Osteoblast (primary cell): ENCODE data around the gene GFOD1. TPM values are rescaled to one million over a fixed set of nuclear protein-coding genes. Genes with fewer than 3 reads are reported as not detected.

Experiments used
- DNase-seq: peaks from one replicate; pipeline ENCODE4 v3.0.0; 2011; ENCODE audit warnings: low spot score, mixed read lengths; ENCODE audit not compliant: insufficient read length; ENCODE audit errors: missing footprints
- H2AFZ ChIP-seq: 2 replicates; pipeline ENCODE4 v1.6.0; 2011; ENCODE audit warnings: mild to moderate bottlenecking, low read length
- H3K27ac ChIP-seq: 2 replicates; pipeline ENCODE4 v1.5.1; 2011; ENCODE audit warnings: mild to moderate bottlenecking, low read depth, low read length, moderate library complexity
- H3K27me3 ChIP-seq: 2 replicates; pipeline ENCODE4 v1.6.0; 2012; ENCODE audit warnings: mild to moderate bottlenecking, control low read depth, inconsistent platforms, low read length, moderate library complexity; ENCODE audit not compliant: insufficient read depth
- H3K36me3 ChIP-seq: 2 replicates; pipeline ENCODE4 v1.5.1; 2011; ENCODE audit warnings: mild to moderate bottlenecking, low read length, control low read depth, moderate library complexity; ENCODE audit not compliant: insufficient read depth
- H3K4me1 ChIP-seq: 2 replicates; pipeline ENCODE4 v1.5.1; 2011; ENCODE audit warnings: mild to moderate bottlenecking, low read length, control low read depth, moderate library complexity; ENCODE audit not compliant: insufficient read depth
- H3K4me2 ChIP-seq: 2 replicates; pipeline ENCODE4 v1.6.0; 2011; ENCODE audit warnings: mild to moderate bottlenecking, low read length; ENCODE audit not compliant: insufficient read depth
- H3K4me3 ChIP-seq: fragments of 200-600 bp; sonication (generic); 3 replicates; pipeline ENCODE4 v1.5.1; 2012; ENCODE audit warnings: mild to moderate bottlenecking, low read length, inconsistent platforms; ENCODE audit not compliant: insufficient read depth
- H3K79me2 ChIP-seq: 2 replicates; pipeline ENCODE4 v1.6.0; 2012; ENCODE audit warnings: mild to moderate bottlenecking, low read length, control low read depth, inconsistent platforms; ENCODE audit not compliant: insufficient read depth
- H3K9me3 ChIP-seq: 2 replicates; pipeline ENCODE4 v1.5.1; 2011; ENCODE audit warnings: low read depth, low read length, control low read depth
- H4K20me1 ChIP-seq: 2 replicates; pipeline ENCODE4 v1.6.0; 2012; ENCODE audit warnings: mild to moderate bottlenecking, low read length, control low read depth; ENCODE audit not compliant: insufficient read depth
- CTCF ChIP-seq: IDR thresholded peaks from 2 replicates; pipeline ENCODE4 v1.5.1; 2011; ENCODE audit warnings: mild to moderate bottlenecking, low read depth, low read length, moderate library complexity; ENCODE audit errors: extremely low read depth
- total RNA-seq: library from RNA; depleted of rRNA; stranded (reverse); fragments of >200 nt; gene quantifications from 2 replicates; pipeline ENCODE4 v1.2.3, GENCODE V29; 2012

The GFOD1 gene
- total RNA-seq, 1 donor, result 3.6 TPM

DNA sequence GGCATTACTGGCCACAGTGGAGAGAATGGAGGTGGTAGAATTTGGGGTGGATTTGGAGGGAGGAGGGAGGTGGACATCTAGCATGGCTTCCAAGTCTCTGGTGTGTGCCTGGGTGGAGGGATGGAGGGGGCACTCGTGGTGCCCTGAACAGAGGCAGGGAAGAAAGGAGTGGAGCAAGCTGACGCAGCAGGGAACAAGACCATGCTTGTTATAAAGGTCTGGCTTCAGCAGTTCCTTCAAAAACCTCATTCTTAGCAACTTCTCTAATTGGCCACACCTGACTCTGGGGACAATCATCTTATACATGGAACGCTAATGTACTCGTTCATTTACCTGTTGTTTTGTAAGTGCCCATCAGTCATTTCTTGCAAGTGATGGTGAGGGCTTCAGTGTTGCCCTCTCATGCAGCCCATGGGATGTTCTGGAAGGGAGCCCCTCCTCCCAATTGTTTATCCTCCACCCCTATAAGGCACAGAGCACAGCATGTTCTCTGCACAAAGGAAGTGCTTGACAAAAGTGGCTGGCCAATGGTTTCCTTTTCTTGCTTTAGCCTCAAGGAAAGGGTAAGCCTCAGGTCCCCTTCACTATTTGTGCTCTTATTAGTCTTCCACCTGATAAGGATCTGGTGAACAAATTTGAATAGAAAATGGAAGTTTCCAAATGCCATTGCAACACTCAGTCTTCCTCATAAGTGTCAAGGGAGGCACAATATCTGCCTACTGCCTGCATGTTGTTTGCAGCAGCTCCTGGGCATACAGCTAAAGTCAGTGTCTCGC, 39.3 kb downstream of the GFOD1 start:
- no peak overlapping the region for H3K4me3 ChIP-seq
- no peak for DNase-seq
- no peaks in the 10 kb centered on the region for H3K79me2 ChIP-seq
- no peaks in the 10 kb centered on the region for H3K27me3 ChIP-seq
- no peaks in the 10 kb centered on the region for H3K9me3 ChIP-seq
- no peak overlapping the region for H3K27ac ChIP-seq
- H3K4me2 ChIP-seq, result no peak overlapping the region
- TF ChIP-seq CTCF, result no peak
- H3K36me3 ChIP-seq, result no peaks in the 10 kb centered on the region
- H3K4me1 ChIP-seq, result no peaks in the 10 kb centered on the region
- peaks cover 4% of the 10 kb centered on the region for H4K20me1 ChIP-seq
- no peak overlapping the region for H2AFZ ChIP-seq

DNA sequence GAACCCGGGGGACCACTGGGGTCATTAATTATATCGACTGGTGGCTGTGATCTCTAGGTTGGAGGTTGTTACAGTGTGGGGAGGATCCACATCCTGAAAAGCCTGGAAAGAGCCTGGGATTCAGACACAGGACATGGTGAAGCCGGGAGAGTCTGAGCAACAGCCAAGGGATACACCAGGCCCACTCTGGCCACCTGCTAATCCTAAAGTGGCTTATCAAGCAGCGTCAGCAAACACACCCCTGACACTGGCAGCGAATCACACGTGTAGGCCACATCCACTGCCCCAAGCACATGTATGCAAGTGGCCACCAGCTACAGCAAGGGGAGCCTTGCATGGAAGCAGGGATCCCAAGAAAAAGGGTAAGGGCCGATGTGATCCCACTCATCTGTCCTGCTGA, 41.0 kb downstream of the GFOD1 start:
- H3K27me3 ChIP-seq, result no peaks in the 10 kb centered on the region
- no peaks in the 10 kb centered on the region for H3K9me3 ChIP-seq
- no peak for DNase-seq
- H3K4me2 ChIP-seq, result no peak overlapping the region
- no peak overlapping the region for H3K4me3 ChIP-seq
- H2AFZ ChIP-seq, result no peak overlapping the region
- H3K36me3 ChIP-seq, result no peaks in the 10 kb centered on the region
- no peaks in the 10 kb centered on the region for H3K79me2 ChIP-seq
- TF ChIP-seq CTCF, result no peak
- no peak overlapping the region for H3K27ac ChIP-seq
- H4K20me1 ChIP-seq, result peaks cover 4% of the 10 kb centered on the region
- H3K4me1 ChIP-seq, result no peaks in the 10 kb centered on the region

GRCh38 chr6:13445744-13446115, 41.7 kb downstream of the GFOD1 start:
- no peak overlapping the region for H2AFZ ChIP-seq
- no peaks in the 10 kb centered on the region for H3K36me3 ChIP-seq
- DNase-seq, result no peak
- H3K79me2 ChIP-seq, result no peaks in the 10 kb centered on the region
- no peak overlapping the region for H3K4me3 ChIP-seq
- no peaks in the 10 kb centered on the region for H3K4me1 ChIP-seq
- H3K9me3 ChIP-seq, result no peaks in the 10 kb centered on the region
- no peak overlapping the region for H3K27ac ChIP-seq
- no peaks in the 10 kb centered on the region for H3K27me3 ChIP-seq
- peaks cover 4% of the 10 kb centered on the region for H4K20me1 ChIP-seq
- TF ChIP-seq CTCF, result no peak
- no peak overlapping the region for H3K4me2 ChIP-seq

GRCh38 chr6:13445005-13445743, 42.2 kb downstream of the GFOD1 start:
- Histone ChIP-seq H3K27me3 (no peaks in the 10 kb centered on the region), H3K9me3 (no peaks in the 10 kb centered on the region), H3K4me1 (no peaks in the 10 kb centered on the region), H3K4me3 (peak overlapping the region; percentile 40), H2AFZ (no peak overlapping the region), H3K4me2 (peak overlapping the region; percentile 43), H4K20me1 (peaks cover 4% of the 10 kb centered on the region), H3K79me2 (no peaks in the 10 kb centered on the region), H3K27ac (no peak overlapping the region), H3K36me3 (no peaks in the 10 kb centered on the region)
- DNase-seq, result no peak
- no peak for TF ChIP-seq CTCF
